T-helper 2 cell (primary cell): ENCODE measurements around the gene THRAP3.

Experiments
- DNase-seq, 5 experiments: peaks; one replicate each; pipeline versions ENCODE4 v3.0.0 to v3.0.0-alpha.2; 2012 to 2022

Gene THRAP3

DNA sequence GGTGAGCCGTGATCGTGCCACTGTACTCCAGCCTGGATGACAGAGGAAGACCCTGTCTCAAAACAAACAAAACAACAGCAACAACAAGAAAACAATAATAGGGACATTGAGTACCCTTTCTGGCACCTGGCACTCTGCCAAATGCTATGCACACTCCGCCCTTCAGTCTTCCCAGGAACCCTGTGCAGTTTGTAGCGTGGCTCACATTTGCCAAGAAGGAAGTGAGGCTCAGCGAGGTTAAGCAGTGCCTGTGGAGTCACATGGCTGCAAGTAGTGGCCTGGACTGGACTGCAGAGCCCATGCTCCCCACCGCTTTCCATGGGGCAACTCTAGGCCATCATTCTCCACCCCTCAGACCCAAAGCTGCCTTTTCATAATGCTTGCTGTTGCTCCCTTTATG lies 104.5 kb downstream of the THRAP3 start:
- no peak for DNase-seq

DNA sequence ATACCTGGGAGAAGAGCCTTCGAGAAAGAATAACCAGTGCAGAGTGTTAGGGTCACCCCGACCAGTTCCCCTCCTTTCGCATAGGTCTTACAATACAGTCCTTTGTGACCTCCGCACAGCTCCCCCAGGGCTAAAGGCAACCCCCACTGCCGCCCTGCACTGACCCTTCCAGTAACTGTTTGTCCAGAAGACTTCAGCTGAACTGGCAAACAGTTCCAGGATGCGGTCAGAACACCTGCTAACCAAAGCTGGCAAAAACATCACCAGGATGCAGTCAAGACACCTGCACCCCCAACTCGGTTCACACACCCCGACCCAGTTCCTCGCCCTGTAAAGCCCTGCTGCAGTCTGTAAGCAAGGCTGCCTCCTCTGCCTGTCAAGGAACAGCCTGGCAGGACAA lies 105.6 kb downstream of the THRAP3 start:
- DNase-seq: no peak

DNA sequence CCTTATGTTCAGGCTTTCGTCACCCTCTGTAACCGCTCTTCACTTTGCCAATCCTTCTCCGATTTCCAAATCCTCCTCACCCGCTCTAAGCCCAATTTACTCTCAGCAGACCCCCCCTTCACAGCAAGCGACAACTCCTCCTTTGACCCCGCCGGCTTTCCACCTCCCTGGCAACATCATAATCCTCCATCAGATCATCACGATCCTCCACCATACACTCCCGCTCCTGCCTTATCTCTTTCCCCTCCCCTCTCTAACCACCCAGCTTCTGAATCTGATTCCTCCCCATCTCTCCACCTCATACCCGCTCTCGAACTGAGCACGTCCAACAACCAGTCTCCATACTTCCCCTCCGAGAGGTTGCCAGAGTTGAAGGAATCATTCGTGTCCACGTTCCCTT lies 106.7 kb downstream of the THRAP3 start:
- no peak for DNase-seq

DNA sequence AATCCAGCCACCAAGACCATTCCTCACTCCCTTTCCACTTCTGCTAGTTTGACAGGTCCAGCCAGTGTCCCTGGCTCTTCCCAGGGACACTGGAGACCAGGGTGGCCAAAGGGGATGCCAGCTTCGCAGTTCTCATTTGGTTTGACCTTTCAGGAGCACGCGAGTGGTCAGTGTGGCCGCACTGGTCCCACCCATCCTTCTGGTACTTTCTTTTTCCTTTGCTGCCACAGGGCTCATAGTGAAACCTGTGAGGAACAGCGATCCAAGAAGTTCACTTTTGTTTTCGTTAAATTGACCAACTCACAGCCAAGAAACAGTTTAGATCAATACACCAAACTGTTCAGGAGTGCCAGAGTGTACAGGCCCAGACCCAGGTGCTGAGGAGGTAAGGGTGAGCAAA lies 113.6 kb downstream of the THRAP3 start:
- no peak for DNase-seq

DNA sequence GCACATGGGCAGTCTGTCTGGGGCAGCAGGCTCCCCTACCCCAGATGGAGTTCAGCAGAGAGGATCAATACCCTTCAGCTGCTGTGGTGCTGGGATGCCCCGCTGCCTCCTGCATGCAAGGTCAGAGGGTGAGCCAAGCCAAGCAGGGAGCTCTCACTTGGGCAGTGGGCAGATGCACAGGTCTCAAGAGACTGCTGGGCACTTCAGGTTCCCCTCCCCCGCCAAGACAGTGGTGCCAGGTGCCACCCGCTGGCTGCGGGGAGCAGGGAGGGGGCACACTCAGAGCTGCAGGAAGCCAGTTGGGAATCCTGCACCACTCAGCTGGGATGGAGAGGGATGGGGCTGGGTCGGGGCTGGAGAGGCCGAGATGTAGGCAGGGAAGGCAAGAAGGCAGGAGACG lies 115.0 kb downstream of the THRAP3 start:
- no peak for DNase-seq

DNA sequence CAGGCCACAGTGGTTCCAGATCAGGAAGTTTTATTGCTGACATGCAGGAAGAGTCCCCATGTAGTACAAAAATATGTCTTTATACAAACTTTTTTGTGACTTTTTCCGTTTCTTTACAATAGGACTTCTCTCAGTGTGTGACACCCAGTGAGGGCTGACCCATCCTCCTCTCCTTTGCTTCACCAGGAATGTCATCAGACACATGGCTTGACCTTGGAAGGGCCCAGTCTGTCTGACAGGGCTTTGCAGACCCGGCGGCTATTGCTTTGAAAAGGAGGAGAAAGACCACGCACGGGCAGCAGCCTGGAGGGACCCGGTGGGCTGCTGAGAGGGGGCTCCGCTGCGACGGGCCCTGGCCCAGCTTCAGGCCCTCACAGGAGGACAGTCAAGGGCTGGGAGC lies 115.4 kb downstream of the THRAP3 start:
- no peak for DNase-seq

DNA sequence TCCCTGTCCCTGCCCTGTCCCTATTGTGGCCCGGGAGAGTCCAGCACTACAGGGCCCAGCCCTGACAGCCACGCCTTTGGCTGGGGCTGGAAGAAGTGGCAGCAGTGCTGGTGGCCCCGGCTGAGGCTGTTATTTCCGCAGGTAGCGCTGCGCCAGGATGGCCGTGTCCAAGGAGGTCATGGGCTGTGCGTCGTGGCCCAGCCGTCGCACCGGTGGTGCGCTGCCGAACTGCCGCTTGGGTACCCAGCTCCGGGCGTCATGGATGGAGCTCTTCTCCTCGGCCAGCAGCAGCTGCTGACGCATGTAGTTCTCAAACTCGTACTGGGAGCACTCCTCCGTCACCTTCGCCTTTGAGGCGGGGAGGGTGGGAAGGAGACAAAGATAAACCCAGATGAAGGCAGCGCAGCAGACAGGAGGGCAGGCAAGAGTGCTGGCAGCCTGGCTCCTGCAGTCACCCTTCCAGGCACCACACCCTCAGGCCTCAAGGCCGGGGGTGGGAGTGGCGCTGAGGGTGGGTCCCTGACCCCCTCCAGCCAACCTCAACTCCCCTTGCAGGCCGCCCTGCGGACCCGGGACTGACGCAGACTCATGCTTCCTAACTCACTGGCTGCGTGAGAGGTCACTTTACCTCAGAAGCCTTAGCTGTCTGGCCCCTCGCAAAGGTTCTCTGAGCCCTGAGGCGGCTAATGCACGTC lies 117.5 kb downstream of the THRAP3 start:
- no peak for DNase-seq

DNA sequence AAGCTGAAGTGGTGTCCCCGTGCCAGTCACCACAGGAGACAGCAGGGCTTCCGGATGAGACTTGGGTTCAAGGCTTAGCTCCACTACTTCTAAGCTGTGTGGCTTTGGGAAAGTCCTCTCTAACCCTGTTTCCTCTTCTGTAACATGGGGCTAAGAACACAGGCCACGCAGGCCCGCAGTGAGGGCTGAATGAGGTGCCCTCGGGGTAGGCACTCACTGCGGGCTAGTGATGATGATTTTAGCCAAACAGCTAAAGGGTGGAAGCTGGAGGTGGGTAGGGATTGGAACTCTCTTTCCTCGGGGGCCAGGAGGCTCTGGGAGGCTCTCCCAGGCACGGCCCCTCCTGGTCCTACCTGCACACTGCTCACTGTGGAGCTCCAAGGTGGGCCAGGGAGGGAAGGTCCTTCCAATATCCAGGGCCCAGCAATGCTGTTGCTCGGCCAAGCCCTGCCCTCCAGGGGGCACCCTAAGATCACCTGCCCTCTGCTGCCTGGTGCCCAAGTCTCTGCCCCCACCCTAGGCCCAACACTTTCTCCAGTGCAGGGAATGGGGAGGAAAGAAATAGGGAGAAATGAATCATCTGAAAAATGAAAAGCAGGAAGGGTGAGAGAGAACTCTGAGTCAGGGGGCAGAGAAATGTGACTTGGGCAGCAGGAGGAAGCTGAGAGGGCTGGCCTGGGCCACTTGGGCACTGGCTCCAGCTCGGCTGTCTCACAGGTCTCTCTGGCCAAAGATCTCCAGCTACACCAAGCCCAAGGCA lies 118.4 kb downstream of the THRAP3 start:
- DNase-seq: peak in 4 of 5 experiments; percentile 17 to 54 (median 38)

DNA sequence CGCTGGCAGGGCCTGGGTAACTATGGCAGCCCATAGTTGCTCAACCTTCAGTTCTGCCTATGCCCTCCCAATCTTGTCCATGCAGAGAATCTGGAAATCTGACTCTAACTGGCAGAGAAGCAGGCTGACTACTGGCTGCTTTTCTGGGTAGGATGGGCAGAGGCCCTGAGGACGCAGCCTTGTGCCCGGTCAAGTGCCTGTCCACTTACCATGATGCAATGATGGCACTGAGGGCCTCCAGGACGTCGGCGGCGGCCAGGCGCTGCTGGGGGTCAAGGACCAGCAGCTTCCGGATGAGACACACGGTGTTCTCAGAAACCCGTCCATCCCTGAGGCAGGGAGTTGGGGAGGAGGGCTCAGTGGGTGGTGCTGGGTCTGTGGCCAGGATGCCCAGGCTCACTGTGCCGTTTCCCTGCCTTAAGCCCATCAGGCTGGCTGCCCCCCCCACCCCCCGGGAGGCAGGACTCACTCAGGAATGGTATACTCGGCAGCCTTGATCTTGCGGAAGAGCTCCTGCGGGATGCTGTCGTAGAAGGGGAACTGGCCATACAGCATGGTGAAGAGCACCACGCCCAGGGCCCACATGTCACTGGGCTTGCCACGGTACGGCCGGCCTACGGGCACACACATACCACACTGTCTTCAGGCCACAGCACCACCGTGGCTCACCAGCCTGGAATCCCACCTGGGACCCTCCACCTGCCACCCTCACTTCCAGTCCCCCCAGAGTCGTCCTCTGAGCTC lies 119.6 kb downstream of the THRAP3 start:
- DNase-seq: no peak

DNA sequence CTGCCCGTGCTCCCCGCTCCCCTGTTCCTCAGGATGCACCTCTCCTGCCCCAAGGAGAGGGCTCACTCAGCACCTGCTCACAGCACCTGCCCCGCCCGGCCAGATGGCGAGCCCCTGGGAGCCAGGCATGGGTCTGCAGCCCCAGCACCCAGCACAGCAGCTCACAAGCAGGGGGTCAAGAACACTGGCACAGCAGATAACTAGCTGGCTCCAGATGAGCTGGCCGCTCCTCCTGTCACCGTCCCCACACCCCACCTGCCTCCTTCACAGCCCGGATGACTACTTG lies 120.1 kb downstream of the THRAP3 start:
- no peak for DNase-seq

DNA sequence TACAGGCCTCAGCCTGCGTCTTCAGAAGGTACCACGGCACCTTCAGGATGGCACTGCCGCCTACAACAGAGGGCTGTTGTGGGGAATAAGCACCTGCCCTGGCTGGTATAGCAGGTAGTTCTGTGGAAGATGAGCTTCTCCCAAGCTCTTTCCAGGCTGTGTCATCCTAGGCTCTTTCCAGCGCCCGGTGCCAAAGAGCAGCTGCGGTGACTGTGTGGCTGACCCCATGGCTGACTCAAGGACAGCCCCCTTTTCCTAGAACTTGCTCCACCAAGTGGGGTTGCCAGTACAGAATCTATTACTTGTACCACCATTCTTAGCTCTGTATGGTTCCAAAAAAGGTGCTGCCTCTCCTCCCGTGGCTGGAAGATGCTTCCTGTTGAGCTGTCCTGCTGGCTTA lies 121.1 kb downstream of the THRAP3 start:
- no peak for DNase-seq

DNA sequence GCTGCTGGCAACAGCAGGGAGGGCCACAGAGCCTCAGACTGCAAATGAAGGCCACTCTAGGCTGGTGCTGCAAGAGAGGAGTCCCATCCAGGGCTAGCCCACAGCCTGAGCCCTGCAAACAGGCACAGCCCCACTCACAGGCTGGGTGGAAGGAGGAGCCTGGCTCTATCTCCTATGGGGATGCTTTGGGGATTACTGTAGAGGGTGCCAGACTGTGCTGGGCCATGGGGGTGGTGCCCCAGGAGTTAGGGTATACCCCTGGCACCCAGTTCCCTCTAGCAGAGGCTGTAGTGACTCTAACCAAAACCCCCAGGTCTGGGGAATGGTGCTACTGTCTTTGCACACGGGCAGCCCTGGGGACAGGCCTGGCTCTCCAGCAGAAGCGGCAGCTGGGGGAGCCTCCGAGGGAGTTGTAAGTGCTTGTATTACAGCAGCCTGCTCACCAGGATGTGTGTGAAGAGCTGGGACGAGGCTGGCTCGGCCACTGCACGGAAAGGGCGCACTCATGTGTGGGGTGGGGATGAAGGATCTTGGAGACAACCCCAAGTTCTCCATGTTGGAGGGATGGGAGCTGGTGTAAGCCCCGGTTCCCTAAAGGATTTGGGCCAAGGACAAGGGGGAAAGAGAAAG lies 122.6 kb downstream of the THRAP3 start:
- DNase-seq: no peak

DNA sequence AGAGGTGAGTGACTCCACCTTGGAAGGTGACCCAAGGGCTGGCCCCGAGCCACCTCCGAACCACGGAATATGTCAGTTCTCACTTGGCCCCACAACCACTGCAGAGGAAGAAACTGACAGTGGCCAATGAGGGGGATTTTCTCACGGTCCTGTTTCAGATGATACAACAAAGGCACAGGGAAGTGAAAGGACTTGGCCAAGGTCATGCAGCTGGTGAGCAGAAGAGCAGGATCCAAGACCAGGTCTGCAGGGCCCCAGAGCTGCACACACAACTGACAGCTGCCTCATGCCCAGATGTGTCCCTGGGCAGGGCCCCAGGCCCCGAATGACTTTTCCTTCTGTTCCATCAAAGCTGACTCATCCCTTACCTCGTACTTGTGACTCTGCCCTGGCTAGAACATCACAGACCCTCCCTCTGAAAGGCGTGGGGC lies 125.0 kb downstream of the THRAP3 start:
- no peak for DNase-seq

DNA sequence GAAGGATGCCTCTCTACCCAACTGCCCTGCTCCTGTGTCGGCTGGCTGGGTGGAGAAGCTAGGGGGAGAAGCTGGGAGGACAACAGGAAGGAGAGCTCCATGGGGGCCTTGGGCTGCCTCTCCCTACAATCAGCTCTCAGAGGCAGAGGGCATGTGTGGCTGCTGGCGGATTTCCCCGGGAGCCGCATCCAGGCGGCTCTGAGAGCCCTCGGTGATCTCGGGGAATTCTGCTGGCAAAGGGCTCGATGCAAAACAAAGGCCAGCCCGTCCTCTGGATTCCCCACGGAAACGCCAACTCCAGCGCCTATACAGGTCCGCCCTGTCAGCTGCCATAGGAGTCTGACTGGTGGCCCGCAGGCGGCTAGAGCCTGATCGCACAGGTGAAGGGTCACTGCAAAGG lies 125.6 kb downstream of the THRAP3 start:
- no peak for DNase-seq

DNA sequence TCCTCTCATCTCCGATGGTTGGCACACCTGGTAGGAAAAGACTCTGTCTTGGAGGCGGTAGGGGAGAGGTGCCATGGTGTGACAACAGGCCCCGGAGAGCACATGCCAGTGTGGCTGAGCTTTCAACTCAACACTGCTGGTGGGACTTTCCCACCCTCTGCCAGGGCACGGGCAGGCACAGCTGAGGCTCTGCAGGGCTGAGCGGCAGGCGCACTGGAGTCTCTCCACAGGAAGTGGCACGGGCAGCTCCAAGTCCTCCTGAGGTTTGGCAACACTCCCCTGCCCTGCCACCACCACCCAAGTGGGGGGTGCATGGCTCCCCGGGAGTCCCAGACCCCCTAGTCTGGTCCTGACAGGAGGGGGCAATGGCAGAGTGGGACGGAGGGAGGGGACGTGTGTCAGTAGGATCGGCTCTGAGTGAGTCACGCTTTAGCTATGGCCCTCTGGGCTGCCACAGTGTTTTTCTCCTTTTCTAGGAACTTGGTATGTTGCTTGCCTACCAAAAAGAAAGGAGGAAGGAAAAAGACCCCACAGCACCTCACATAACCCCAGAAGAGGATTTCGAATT lies 126.5 kb downstream of the THRAP3 start:
- DNase-seq: peak in 4 of 5 experiments; percentile 10 to 79 (median 14)

DNA sequence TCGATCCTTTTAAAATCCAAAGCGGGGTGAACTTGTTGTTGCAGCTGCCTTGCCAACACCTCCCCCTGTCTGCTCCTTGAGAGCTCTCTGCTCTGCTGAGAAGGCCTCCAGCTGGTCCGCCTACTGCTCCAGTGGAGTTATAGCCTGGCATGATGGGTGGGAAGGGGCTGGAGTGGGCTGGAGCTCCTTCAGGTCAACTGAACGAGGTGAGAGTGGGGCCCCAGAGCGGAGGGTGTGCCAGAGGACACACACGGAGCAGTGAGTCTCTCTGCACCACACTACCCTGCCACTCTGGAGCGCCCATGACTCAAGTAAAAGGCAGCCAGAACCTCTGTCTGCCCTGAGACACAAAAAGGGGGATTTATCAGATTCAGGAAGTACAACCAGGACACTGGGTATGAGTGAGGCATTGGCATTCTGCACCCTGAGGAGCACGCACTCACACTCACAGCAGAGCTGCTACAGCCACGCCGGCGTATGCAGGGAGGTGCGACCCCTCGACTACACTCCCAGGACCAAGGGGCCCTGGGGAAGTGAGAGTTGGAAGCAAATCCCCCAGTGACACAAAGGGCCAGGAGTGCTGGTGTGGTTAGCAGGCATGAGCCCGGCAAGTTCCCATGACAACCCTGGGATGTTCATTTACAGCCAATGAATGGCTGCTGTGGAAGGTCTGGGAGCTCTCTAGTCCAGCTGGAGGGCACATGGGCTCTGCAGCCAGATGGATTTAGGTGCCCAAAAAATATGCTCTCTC lies 127.2 kb downstream of the THRAP3 start:
- no peak for DNase-seq

DNA sequence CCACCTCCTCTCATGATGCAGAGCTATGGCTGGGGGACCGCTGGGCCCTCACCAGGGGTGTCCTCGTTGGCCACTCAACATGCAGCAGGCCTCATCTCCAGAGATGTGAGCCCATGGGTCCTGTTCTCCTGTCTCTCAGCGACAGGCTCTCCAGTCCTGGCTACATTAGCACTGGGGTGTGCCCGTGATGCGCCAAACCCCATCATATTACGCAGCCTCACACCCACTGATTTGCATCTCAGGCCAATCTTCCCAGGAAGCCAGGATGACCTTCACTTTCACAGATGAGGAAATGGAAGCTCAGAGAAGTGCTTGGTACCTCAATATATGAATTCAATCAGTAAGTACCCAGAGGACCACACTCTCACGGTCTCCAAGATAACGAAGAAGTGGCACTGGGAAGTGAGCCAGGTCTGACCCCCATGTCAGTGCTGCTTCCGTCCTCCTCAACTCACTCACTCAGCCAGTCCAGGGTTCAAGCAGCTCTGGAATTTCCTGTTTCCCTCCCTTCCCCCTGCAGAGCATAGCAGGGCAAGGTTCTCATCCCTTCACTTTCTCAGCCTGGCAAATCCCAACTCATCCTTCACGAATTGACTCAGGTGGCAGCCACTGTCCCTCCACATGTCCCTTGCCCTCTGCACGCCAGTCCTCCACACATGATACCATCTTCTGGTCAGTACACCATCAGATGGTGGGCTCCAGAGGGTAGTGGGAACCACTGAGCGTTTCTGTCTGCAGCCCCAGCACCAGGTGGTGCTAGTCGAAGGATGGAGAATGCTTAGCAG lies 128.1 kb downstream of the THRAP3 start:
- DNase-seq: no peak

DNA sequence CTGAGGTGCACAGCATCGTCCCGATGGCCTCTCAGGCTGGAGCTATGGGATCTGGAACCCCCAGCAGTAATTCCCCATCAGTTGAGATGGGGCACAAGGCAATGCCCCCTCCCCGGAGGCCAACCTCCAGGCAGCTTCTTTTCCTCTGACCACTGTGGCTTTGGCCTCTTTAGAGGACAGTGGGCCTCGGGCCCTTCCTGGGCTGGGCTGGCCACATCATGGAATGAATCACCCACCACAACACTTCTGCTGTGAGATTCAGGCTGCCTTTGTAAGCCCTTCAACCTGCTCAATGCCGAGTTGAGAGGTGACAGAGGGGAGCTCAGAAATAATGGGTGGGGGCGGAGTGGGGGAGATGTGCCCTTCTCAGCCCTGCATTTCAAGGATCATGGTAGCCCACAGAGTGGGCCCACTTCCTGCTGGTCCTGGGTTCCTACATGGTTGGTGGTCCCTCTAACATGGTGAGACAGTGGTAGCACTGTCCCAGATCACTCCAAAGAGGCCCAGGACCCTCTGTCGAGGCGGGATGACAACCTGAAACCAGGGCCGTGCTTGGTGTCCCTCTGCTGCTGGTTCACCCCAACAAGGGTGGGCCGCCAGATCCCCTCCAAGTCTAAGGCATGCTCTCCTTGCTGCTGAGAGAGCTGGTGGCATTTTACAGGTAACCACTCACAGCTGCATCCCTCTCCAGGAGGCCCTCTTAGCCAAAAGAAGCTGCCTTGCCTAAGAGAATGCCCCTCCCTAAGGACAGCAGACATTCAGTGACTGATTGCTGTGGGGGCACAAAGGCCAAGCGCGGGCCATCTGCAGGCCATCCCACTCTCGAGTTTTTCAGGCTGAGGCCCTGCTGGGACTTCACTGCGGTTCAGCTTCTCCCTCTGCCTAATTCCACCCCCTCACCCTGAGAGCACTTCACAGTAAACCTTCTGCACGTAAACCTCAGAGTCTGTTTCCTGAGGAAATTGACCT lies 129.0 kb downstream of the THRAP3 start:
- no peak for DNase-seq

DNA sequence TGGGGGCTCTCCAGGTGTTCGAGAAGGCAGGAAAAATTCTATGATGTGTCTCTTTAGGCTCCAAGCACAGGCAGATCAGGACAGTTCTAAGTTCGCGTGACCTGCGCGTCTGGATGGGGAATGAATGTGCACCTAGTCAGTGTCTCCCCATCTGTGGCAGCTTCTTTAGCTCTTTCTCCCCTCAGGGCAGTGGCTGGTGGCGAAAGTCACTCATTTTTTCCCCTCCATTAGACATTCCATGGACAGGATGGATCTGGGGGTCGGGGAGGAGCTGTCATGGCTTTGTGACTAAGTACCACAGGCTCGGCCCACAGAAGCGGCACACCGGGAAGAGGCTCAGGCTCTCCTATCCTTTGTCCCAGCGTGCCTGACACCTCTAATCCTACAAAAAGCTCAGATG lies 130.2 kb downstream of the THRAP3 start:
- DNase-seq: no peak
